Activated T-cell treated with anti-CD3 and anti-CD28 coated beads for 48 hours (primary cell): ENCODE data around the gene CCDC187.
"Not testable (repeated sequence)": the region's sequence is repeated elsewhere in the genome, so short reads cannot be mapped to it uniquely, and the experiment has no call there.

Experiments used
- DNase-seq: peaks from one replicate; pipeline ENCODE4 v3.0.0-alpha.2; 2020; ENCODE audit warnings: low read depth

The CCDC187 gene

DNA sequence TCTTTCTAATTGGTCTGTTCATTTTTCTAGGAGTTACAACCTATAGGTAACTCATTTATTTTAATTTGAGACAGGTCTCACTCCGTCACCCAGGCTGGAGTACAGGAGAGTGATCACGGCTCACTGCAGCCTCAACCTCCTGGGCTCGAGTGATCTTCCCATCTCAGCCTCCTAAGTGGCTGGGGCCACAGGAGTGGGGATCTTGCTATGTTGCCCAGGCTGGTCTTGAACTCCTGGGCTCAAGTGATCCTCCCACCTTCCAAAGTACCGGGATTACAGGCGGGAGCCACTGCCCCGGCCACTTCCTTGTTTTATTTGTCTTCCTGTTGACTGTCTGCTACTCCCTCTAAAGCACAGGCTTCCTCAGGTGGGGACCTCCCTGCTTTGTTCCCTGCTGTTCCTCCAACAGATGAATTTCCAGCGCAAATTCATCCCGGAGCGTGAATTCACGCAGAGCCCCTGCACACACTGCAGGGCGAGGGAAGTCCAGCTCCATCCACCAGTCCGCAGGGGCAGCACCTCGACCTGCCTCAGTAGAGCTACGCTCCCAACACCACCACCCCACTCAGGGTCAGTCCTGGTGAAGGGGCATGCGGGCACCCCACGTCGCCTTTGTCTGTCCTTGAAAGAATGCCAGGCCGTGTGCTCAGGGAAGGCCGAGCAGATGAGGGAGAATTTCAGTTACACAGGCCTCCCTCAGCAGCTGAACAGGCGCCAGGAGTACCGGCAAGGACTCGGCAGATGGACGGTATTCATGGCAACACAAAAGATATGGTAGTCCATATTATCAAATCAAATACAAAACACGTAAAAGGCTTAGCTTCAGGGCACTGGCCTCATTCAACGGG, 64.5 kb downstream of the CCDC187 start:
- DNase-seq: no peak

DNA sequence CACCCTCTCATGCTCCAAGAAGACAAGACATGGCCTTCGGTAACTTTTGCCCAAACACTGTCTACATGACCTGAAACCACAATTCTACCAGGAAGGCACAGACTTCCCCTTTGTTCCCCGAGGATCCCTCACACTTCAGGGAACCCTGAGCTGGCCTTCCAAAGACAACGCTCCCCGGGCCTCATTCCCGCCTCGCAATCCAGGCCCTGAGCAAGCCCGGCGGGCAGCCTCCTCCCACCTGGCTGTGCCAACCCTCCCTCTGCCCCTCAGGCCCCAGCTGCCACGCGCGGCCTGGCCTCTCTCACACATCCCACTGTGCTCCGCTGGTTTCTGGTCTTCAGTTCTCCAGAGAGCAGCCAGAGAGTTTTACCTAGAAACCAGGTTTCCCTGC, 65.6 kb downstream of the CCDC187 start:
- no peak for DNase-seq

- DNase-seq: no peak
These were observed 66.2 kb downstream of the CCDC187 start for GRCh38 chr9:136237486-136238341.

DNA sequence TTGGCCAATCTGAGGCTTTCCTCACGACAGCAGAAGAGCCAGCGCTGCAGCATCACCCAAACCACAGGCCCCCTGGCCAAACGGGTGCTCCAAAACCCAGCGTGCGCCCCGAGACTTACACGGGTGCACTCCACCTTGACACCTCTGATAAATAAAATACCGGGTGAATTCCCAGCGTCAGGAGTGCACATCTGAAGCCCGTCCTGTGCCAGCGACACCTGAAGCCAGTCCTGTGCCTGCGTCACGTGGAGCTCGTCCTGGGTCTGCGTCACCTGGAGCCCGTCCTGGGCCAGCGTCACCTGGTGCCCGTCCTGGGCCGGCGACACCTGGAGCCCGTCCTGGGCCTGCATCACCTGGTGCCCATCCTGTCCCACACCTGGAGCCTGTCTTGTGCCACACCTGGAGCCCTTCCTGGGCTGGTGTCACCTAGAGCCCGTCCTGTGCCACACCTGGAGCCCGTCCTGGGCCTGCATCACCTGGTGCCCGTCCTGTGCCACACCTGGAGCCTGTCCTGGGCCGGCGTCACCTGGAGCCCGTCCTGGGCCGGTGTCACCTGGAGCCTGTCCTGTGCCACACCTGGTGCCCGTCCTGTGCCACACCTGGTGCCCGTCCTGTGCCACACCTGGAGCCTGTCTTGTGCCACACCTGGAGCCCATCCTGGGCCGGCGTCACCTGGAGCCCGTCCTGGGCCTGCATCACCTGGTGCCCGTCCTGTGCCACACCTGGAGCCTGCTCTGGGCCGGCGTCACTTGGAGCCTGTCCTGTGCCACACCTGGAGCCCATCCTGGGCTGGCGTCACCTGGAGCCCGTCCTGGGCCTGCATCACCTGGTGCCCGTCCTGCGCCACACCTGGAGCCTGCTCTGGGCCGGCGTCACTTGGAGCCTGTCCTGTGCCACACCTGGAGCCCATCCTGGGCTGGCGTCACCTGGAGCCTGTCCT, 67.2 kb downstream of the CCDC187 start:
- DNase-seq: not testable (repeated sequence)

DNA sequence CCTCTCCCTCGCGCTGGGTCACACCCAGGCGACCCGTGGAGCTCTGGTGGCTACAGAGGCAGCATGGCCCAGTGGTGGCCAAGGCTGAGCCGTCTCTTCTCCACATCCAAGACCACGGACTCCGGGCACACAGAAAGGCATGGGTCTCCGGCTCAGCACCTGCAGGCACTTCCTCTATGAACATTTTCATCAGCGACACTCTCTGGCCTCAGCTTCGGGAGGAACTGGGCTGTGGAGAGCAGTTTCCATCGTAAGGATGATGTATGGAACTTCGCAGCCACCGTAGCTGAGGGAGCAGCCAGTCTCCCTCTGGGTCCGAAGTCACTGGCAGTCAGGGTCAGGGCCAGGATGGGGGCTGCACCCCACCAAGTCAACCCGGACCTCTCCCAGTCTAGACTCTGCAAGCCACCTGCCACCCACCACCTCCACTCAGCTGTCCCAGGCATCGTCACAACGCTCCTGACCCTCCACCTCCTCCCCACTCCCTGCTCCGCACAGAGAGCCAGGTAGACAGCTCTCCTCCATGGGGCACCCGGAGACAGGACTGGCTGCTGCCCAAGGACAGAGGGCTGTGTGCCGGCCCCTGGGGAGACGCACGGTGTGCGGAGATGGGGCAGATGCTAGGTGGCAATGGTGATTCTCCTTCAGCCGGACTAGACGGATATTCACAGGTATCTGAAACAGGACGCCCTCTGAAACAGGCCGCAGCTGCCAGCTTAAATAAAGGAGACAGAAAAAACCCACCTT, 68.0 kb downstream of the CCDC187 start:
- no peak for DNase-seq

- DNase-seq: no peak
These were observed 68.7 kb downstream of the CCDC187 start for GRCh38 chr9:136235171-136235570.

DNA sequence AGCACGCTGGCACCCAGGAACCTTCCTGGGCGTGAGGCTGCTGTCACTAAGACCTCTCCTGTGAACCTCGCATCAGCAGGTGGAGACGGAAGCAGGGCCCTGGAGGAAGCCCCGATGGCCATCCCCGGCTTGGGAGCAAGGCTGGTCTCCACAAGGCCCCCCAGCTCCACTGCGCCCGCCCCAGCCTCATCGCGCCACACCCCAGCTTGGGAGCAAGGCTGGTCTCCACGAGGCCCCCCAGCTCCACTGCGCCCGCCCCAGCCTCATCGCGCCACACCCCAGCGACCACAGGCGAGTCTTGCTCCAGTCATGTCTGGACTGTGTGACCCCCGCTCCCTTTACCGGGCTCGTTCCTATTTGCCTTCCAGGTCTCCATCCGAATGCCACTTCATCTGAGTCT, 69.3 kb downstream of the CCDC187 start:
- no peak for DNase-seq

GRCh38 chr9:136233868-136234267, 70.0 kb downstream of the CCDC187 start:
- DNase-seq: no peak

- no peak for DNase-seq
These were observed 70.5 kb downstream of the CCDC187 start for GRCh38 chr9:136233411-136233810.

DNA sequence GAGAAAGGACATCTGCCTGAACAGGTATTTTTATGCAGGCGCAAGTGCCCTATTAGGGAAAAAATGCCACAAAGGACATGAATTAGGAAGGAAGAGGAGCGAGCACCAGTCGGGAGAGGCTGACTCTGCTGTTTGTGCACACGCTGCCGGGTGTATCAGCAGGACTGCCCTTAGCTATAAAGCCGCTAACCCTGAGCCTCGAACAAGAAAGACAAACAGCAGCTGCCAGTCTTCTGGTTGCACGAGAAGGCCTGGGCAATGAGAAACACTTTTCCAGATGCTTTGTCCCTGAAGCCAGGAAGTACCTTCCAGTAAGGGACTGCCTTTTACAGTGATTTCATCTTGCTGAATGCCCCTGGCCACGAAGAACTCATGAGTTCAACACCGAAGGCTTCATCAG, 70.9 kb downstream of the CCDC187 start:
- no peak for DNase-seq

- DNase-seq: no peak
These were observed 72.2 kb downstream of the CCDC187 start for GRCh38 chr9:136231478-136232297.

- no peak for DNase-seq
These were observed 73.1 kb downstream of the CCDC187 start for GRCh38 chr9:136230773-136231172.

GRCh38 chr9:136230365-136230764, 73.5 kb downstream of the CCDC187 start:
- no peak for DNase-seq

DNA sequence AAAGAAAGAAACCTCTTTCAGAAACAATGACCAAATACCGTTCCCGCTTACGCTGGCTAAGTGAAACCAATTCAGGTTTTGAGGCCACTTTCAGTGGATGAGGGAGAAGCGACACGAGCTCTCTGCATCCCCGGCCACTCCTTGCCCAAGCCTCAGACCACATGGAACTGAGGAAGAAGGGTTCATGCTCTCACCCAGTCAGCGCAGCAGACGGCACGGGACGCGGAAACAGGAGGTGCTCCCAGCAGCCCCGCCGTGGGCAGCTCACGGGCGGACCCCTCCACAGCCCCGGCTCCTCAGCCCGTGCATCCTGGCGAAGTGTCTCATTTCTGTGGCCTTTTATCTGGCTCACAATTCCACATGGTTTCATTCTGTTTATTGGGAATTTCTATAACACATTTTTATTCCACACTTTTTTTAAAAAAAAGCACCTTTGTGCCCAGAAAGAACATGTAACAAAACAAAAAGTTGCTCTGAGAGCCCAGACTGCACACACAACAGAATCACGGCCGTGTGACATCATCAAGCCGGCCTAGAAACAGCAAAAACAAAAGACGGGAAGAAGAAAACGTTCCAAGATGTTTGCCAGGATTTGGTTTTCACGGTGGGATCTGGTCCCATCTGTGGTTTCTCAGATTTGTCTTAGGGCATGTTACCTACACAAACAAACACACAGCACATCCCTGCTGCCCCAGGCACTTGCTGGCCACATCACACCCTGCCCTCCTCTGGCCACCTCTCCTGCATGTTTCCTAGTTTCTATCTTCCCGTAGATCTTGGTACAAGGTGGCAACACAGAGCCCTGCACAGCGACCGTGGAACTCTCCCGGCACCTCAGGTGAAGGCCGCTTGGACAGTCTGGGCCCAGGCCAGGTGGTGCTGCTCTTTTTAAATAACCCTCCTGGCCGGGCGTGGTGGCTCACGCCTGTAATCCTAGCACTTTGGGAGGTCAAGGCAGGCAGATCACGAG, 74.5 kb downstream of the CCDC187 start:
- no peak for DNase-seq

DNA sequence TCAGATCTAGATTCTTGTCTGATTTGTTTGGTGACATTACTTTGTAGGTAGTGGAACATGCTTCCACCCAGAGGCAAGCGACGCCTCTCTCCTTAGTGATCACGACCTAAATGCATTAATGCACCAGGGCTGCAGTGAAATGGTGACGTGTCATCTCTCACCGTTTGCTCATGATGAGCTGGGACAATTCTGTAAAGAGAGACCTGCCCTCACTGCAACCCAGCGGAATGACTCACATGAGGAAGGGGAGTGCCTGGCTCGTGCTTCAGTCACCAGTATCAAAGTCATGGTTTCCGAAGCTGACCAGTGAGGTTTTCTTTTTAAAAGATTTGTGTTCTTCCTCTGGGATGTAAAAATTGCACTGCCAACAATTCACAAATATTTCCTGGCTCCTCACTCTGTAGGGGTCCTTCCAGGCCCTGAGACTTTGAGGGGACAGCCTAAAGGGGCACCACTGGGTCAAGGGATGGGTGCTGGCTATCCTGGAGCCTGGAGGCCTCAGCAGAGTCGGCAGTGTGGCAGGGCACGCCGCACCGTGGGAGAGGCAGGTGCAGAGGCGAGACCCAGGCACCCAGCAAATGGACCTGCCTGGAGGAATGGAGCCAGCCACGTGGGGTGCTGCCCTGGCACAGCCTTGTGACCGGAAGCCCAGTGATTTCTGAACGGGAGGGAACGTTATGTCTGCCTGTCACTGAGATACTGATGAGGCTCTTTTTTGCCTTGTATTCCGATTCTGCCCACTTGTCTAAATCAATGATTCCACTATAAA, 75.6 kb downstream of the CCDC187 start:
- DNase-seq: no peak

DNA sequence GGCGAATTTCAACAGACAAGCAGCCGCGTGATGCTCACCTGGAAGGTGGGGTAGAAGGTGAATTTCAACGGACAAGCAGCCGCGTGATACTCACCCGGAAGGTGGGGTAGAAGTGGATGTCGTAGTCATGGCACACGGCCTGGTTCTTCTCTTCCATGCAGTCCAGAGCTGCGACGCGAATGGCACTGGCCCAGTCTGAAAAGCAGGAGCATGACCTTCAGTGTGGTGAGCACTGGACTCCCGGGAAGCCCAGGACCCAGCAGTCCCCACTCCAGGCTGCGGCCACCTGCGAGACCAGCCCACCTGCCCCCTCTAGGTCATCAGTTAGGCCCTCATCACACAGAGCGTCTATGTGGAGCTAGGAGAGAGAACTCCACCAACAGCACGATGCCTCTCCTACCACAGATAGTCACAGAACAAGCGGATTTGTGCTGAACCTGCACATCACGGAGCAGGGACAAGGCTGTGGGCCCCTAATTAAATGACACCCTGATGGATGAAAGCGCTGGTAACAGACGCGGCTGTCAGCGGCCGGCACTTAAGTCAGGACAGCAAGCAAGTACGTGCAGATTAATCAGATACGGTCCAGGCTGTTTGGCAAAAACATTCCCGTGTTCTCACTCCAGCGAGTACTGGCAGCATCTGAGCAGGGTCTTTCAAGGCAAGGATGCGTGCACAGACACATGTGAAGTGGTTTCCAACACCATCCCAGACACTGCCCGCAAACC, 77.0 kb downstream of the CCDC187 start:
- no peak for DNase-seq

GRCh38 chr9:136225748-136226679, 77.9 kb downstream of the CCDC187 start:
- peak; percentile 59 for DNase-seq
